KMS-11 (cell line): Measurements from ENCODE around the gene ZCCHC13.

Experiments used
- H2AFZ ChIP-seq: fragments of 200-600 bp; sonication (generic); 2 replicates; pipeline ENCODE4 v1.6.1; 2016; ENCODE audit warnings: antibody characterized with exemption, mixed run types, low read depth
- H3K27ac ChIP-seq: fragments of 200-600 bp; sonication (generic); 2 replicates; pipeline ENCODE4 v1.6.1; 2016; ENCODE audit warnings: mild to moderate bottlenecking, mixed run types
- H3K27me3 ChIP-seq: fragments of 200-600 bp; sonication (generic); 2 replicates; pipeline ENCODE4 v1.6.1; 2017; ENCODE audit warnings: mild to moderate bottlenecking, low read depth, mixed run types, moderate library complexity; ENCODE audit not compliant: insufficient read depth
- H3K36me3 ChIP-seq: fragments of 200-600 bp; sonication (generic); 2 replicates; pipeline ENCODE4 v1.6.1; 2017; ENCODE audit warnings: mild to moderate bottlenecking, mixed run types; ENCODE audit not compliant: insufficient read depth
- H3K4me1 ChIP-seq: fragments of 200-600 bp; sonication (generic); 2 replicates; pipeline ENCODE4 v1.6.1; 2016; ENCODE audit warnings: mild to moderate bottlenecking, low read depth, mixed run types; ENCODE audit not compliant: poor library complexity, severe bottlenecking
- H3K4me2 ChIP-seq: fragments of 200-600 bp; sonication (generic); 2 replicates; pipeline ENCODE4 v1.7.0; 2016; ENCODE audit warnings: mild to moderate bottlenecking, mixed run types
- H3K4me3 ChIP-seq: fragments of 200-600 bp; sonication (generic); IDR thresholded peaks from 2 replicates; pipeline ENCODE4 v1.6.1; 2017; ENCODE audit warnings: low read depth, low read length, mixed read lengths; ENCODE audit not compliant: insufficient read depth
- H3K79me2 ChIP-seq: fragments of 200-600 bp; sonication (generic); 2 replicates; pipeline ENCODE4 v1.6.1; 2016; ENCODE audit warnings: low read depth, mixed run types; ENCODE audit not compliant: insufficient read depth
- H3K9ac ChIP-seq: fragments of 200-600 bp; sonication (generic); 2 replicates; pipeline ENCODE4 v1.6.1; 2016; ENCODE audit warnings: mild to moderate bottlenecking, mixed run types
- H4K20me1 ChIP-seq: fragments of 200-600 bp; sonication (generic); 2 replicates; pipeline ENCODE4 v1.6.1; 2016; ENCODE audit warnings: mild to moderate bottlenecking, mixed run types; ENCODE audit not compliant: insufficient read depth
- TF ChIP-seq, protein P1 (sequence below): fragments of 200-600 bp; sonication (generic); conservative IDR thresholded peaks from 2 replicates; pipeline ENCODE4 v1.6.1; 2017; ENCODE audit warnings: low read depth, mild to moderate bottlenecking, antibody characterized with exemption, low read length, moderate library complexity, mixed read lengths

The ZCCHC13 gene

DNA sequence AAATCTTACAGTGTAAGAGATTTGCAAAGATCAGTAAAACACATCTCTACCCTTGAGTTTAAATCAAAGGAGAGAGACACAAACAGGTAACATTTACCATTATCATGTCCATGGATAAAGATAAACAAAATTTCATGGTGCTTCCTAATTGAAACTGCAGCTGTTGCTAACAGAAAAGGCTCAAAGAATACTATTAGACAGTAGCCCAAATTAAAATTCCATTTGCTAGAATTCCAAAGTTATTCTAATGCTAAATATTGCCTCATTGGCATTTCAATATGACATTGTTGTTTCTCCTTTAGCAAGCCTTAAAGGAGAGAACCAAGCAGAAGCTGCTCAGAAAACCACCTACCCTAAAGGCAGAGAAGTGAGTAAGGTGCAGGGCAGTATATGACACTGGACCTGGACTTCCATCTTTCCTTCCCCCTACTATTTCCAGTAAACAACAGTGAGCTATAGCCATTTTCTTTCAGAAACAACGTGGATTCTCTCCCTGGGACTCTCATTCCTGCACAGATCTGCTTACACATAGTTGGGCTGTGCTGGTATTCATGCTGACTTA lies 19.5 kb upstream of the ZCCHC13 start:
- Histone ChIP-seq H3K4me2 (no peak overlapping the region), H3K79me2 (peaks cover 47% of the 10 kb centered on the region), H3K4me3 (no peak overlapping the region), H3K4me1 (peaks cover 7% of the 10 kb centered on the region), H3K27ac (no peak overlapping the region), H3K27me3 (no peaks in the 10 kb centered on the region), H4K20me1 (no peaks in the 10 kb centered on the region), H3K9ac (no peak overlapping the region), H3K36me3 (no peaks in the 10 kb centered on the region), H2AFZ (no peak overlapping the region)
- TF ChIP-seq, protein P1, sequence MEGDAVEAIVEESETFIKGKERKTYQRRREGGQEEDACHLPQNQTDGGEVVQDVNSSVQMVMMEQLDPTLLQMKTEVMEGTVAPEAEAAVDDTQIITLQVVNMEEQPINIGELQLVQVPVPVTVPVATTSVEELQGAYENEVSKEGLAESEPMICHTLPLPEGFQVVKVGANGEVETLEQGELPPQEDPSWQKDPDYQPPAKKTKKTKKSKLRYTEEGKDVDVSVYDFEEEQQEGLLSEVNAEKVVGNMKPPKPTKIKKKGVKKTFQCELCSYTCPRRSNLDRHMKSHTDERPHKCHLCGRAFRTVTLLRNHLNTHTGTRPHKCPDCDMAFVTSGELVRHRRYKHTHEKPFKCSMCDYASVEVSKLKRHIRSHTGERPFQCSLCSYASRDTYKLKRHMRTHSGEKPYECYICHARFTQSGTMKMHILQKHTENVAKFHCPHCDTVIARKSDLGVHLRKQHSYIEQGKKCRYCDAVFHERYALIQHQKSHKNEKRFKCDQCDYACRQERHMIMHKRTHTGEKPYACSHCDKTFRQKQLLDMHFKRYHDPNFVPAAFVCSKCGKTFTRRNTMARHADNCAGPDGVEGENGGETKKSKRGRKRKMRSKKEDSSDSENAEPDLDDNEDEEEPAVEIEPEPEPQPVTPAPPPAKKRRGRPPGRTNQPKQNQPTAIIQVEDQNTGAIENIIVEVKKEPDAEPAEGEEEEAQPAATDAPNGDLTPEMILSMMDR, result no peak

DNA sequence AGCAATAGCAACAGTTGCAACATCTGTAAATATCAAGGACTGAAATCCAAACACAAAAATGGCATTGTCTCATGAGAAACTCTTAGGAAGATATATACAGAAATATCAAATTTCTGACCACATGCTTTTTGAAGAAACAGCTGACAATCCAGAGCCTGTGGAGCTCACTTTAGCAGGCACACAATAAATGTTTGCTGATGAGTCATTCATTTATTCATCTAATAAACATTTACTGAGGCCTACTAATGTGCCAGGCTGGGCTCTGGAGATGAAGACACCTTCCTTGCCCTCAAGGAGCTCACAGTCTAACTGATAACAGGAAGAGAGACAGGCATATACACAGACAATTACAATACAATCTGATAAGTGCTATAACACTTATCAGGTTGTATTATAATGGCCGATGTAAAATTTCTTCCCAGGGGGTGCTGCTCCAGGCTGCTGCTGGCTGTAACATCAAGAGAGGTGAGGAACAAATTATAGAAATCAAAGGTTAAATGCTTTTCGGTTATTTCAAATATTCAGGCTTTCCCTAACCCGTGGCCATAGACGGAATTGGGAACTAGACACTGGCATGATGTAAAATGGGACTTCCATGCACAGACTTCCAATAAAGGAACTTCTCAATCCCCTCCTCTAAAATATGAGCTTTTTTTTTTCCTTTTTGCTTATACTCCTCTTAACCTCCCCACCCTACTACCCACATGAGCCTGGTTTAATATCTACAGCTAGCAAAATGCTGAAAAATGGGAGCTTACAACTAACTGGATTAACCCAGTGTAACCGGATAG lies 16.8 kb upstream of the ZCCHC13 start:
- TF ChIP-seq, protein P1, result no peak
- peaks cover 14% of the 10 kb centered on the region for H3K4me1 ChIP-seq

DNA sequence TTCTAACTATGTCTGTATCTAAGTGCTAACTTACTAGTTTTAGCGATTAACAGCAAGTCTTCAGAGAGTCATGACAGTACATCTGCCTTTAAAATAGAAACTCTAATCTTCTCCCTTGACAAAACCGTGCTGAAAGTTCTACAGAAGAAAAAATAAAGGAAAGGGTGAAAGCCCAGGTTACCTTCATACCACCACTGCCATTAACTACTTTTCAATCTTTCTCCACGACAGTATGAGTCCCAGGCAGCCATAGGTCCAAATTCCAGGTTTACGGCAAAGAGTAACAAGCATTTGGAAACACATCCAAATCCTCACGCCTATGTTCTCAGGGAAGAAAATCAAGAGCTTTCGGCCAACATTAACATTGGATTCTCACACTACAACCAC lies 12.4 kb upstream of the ZCCHC13 start:
- peak overlapping the region; percentile 33 for H3K4me2 ChIP-seq
- H3K9ac ChIP-seq, result peak overlapping the region; percentile 95
- TF ChIP-seq, protein P1, result no peak
- H3K4me3 ChIP-seq, result no peak overlapping the region
- H3K27ac ChIP-seq, result peak overlapping the region; percentile 98
- peaks cover 14% of the 10 kb centered on the region for H3K4me1 ChIP-seq
- H3K79me2 ChIP-seq, result peaks cover 49% of the 10 kb centered on the region
- no peaks in the 10 kb centered on the region for H3K27me3 ChIP-seq
- peak overlapping the region; percentile 64 for H2AFZ ChIP-seq
- H4K20me1 ChIP-seq, result no peaks in the 10 kb centered on the region
- no peaks in the 10 kb centered on the region for H3K36me3 ChIP-seq

More for the DNA sequence above, 16.8 kb upstream of the ZCCHC13 start:
- Histone ChIP-seq H3K9ac (no peak overlapping the region), H3K27ac (no peak overlapping the region), H2AFZ (no peak overlapping the region), H3K79me2 (peaks cover 73% of the 10 kb centered on the region), H4K20me1 (no peaks in the 10 kb centered on the region), H3K36me3 (no peaks in the 10 kb centered on the region), H3K4me2 (no peak overlapping the region), H3K4me3 (no peak overlapping the region), H3K27me3 (no peaks in the 10 kb centered on the region)

GRCh38 chrX:74291964-74292807 lies 11.8 kb upstream of the ZCCHC13 start:
- Histone ChIP-seq H4K20me1 (no peaks in the 10 kb centered on the region), H3K27me3 (no peaks in the 10 kb centered on the region), H3K79me2 (peaks cover 49% of the 10 kb centered on the region), H3K9ac (peak overlapping the region; percentile 95), H3K4me1 (peaks cover 14% of the 10 kb centered on the region), H2AFZ (peak overlapping the region; percentile 88), H3K36me3 (no peaks in the 10 kb centered on the region), H3K4me3 (no peak overlapping the region), H3K27ac (peak overlapping the region; percentile 98), H3K4me2 (peak overlapping the region; percentile 83)
- TF ChIP-seq, protein P1, result peak; percentile 10; the same call in 1 of the 2 replicates
